Body of pancreas (tissue), 4 donors: Measurements from ENCODE around the gene ITIH5. TPM values are rescaled to one million over a fixed set of nuclear protein-coding genes. Genes with fewer than 3 reads are reported as not detected.
"Not testable (repeated sequence)": the region's sequence is repeated elsewhere in the genome, so short reads cannot be mapped to it uniquely, and the experiment has no call there.

Experiments used
- ATAC-seq: fragments of 150-250 bp; one replicate; pipeline ENCODE4 v1.9.1; 2016
- DNase-seq, 4 donors: peaks; one replicate each; pipeline ENCODE4 v3.0.0-alpha.2; 2019
- H3K27ac ChIP-seq, 4 donors: fragments of 200-600 bp; sonication (generic); 1 replicate in 3 of 4; 2 replicates in 1 of 4; pipeline versions ENCODE4 v1.5.1 to v1.6.1; 2016 to 2019; ENCODE audit warnings: mild to moderate bottlenecking in 1 of 4, mixed read lengths in 1 of 4, moderate library complexity in 1 of 4
- H3K27me3 ChIP-seq, 2 donors: fragments of 200-600 bp; sonication (generic); one replicate each; pipeline ENCODE4 v1.6.0; 2016; ENCODE audit warnings: mild to moderate bottlenecking in 1 of 2
- H3K36me3 ChIP-seq, 2 donors: fragments of 200-600 bp; sonication (generic); replicated peaks in 1 of 2; 2 replicates each; pipeline ENCODE4 v1.5.1; 2016; ENCODE audit warnings: low read depth in 2 of 2; ENCODE audit not compliant: insufficient read depth in 1 of 2
- H3K4me1 ChIP-seq: fragments of 200-600 bp; sonication (generic); one replicate; pipeline ENCODE4 v1.6.0; 2016
- H3K4me3 ChIP-seq, 2 donors: fragments of 200-600 bp; sonication (generic); 1 replicate in 1 of 2; 2 replicates in 1 of 2; pipeline ENCODE4 v1.5.1; 2016 to 2019
- H3K9me3 ChIP-seq, 3 donors: fragments of 200-600 bp; sonication (generic); 1 replicate in 2 of 3; 2 replicates in 1 of 3; pipeline ENCODE4 v1.5.1; 2016
- POLR2A ChIP-seq, 3 donors: fragments of 450-650 bp; IDR thresholded peaks; one replicate each; pipeline ENCODE4 v1.6.1; 2016; ENCODE audit warnings: antibody characterized with exemption in 3 of 3, mild to moderate bottlenecking in 2 of 3
- WGBS, 2 donors: methylation state at CpG; one replicate each; pipeline ENCODE4 v1.1.5; 2017; 5-methylcytosine and 5-hydroxymethylcytosine counted together
- intact Hi-C: fragments of 100-400 bp; cut with DNase I; formaldehyde crosslinking; loops from one replicate; pipeline ENCODE4 v1.15.1; 2023
- total RNA-seq, 2 donors: library from RNA; depleted of rRNA; stranded (reverse); fragments of >200 nt; gene quantifications; one replicate each; pipeline ENCODE4 v1.1.0, GENCODE V29; 2016
- TF ChIP-seq, protein P1 (sequence below), 7 experiments: fragments of 450-650 bp in 4 of 7; fragments of 200-600 bp in 3 of 7; sonication (generic) in 3 of 7; IDR thresholded peaks; one replicate each; pipeline ENCODE4 v1.5.1; 2016 to 2019; ENCODE audit warnings: antibody characterized with exemption in 7 of 7

The ITIH5 gene
- total RNA-seq, 2 donors from 2014 or later, result 8.6 to 9.9 TPM

DNA sequence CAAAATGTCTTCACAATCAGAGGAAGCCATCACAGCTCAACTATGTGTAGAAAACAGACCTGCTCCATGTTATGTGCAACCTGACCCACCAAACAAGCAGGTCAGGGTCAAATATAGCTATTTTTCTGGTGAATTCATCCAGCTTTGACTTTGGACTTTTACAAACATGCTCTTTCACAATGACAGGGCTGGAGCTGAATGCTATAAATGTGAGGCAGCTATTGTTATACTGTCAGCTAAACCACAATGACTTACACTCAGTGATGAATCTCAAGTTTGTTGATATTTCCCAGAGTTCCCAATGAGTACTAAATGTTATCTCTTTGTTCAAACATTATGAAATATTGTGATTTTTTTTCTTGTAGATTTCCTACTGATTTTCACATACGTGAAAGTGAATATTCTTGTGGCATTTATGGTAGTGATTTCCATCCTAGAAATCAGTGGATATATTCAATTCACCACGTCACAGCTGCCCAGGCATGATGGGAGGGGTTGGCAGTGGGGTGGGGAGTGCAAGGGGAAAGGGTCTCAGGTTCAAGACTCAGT, 33.9 kb upstream of the ITIH5 start:
- Histone ChIP-seq H3K36me3 (no peaks in the 10 kb centered on the region), H3K9me3 (no peaks in the 10 kb centered on the region), H3K27ac (peak overlapping the region in 2 of 4 donors; percentile 18 to 55), H3K4me1 (peaks cover under 1% of the 10 kb centered on the region), H3K27me3 (no peaks in the 10 kb centered on the region), H3K4me3 (no peak overlapping the region)
- intact Hi-C loops, result no loop called here
- 15 to 30% methylated on average over 2 of the region's 2 CpGs for WGBS, 2 donors
- TF ChIP-seq, protein P1, sequence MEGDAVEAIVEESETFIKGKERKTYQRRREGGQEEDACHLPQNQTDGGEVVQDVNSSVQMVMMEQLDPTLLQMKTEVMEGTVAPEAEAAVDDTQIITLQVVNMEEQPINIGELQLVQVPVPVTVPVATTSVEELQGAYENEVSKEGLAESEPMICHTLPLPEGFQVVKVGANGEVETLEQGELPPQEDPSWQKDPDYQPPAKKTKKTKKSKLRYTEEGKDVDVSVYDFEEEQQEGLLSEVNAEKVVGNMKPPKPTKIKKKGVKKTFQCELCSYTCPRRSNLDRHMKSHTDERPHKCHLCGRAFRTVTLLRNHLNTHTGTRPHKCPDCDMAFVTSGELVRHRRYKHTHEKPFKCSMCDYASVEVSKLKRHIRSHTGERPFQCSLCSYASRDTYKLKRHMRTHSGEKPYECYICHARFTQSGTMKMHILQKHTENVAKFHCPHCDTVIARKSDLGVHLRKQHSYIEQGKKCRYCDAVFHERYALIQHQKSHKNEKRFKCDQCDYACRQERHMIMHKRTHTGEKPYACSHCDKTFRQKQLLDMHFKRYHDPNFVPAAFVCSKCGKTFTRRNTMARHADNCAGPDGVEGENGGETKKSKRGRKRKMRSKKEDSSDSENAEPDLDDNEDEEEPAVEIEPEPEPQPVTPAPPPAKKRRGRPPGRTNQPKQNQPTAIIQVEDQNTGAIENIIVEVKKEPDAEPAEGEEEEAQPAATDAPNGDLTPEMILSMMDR (IDR thresholded peaks at IDR 0.05), result no peak
- no peak for TF ChIP-seq POLR2A (IDR thresholded peaks at IDR 0.05)
- ATAC-seq (peak; percentile 12), DNase-seq (no peak)

DNA sequence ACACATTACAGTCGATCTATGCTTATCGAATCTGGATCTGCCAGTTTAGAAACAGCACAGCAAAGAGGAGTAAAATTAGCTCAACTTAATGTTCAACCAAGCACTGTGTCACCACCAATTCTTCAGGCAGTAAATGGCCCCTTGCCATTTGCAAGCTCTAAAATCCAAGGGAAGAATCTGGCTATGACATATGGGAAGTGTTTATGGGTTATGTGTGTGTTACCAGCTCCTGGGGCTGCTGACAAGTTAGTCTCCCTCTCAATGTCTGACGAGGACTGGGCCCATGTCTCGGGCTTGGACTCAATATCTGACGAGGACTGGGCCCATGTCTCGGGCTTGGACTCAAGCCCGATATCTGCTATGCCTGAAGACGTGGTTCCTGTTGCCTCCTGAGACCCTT, 30.7 kb upstream of the ITIH5 start:
- WGBS, 2 donors, result 49 to 61% methylated on average over 7 to 8 of the region's 8 CpGs
- intact Hi-C loops, result no loop called here
- Histone ChIP-seq H3K27me3 (no peaks in the 10 kb centered on the region), H3K4me3 (no peak overlapping the region), H3K36me3 (no peaks in the 10 kb centered on the region), H3K9me3 (no peaks in the 10 kb centered on the region), H3K4me1 (no peaks in the 10 kb centered on the region), H3K27ac (peak overlapping the region; percentile 62 to 84 (median 74))
- no peak for TF ChIP-seq POLR2A (IDR thresholded peaks at IDR 0.05)
- TF ChIP-seq, protein P1 (IDR thresholded peaks at IDR 0.05), result no peak
- ATAC-seq, result peak; percentile 22
- DNase-seq, result no peak

DNA sequence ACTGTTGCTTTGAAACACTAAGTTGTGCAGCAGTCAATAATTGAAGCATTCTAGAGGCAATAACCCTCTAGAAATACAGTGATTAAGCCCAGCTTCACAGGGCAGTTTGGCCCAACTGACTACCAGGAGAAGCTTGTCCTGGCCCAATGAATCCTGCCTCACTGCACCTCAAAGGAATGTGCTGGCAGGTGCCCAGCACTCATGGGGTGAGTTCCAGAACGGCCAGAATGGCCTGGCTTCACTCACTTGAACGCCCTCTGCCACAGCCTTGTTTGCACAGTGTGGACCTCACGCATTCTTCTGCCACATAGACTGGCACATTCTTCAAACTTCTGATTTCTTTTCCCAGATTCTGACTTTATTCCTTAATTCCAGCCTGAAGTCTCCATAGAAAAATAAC, 29.8 kb upstream of the ITIH5 start:
- intact Hi-C loops, result no loop called here
- 12 to 40% methylated on average over 3 of the region's 3 CpGs for WGBS, 2 donors
- Histone ChIP-seq H3K9me3 (no peaks in the 10 kb centered on the region), H3K27ac (peak overlapping the region; percentile 54 to 84 (median 74)), H3K4me1 (no peaks in the 10 kb centered on the region), H3K4me3 (no peak overlapping the region), H3K36me3 (no peaks in the 10 kb centered on the region), H3K27me3 (no peaks in the 10 kb centered on the region)
- DNase-seq, result peak; percentile 69 to 81 (median 76)
- peak; percentile 95 for ATAC-seq
- TF ChIP-seq, protein P1 (IDR thresholded peaks at IDR 0.05), result no peak
- peak in 1 of 3 donors; percentile 6 for TF ChIP-seq POLR2A (IDR thresholded peaks at IDR 0.05)

DNA sequence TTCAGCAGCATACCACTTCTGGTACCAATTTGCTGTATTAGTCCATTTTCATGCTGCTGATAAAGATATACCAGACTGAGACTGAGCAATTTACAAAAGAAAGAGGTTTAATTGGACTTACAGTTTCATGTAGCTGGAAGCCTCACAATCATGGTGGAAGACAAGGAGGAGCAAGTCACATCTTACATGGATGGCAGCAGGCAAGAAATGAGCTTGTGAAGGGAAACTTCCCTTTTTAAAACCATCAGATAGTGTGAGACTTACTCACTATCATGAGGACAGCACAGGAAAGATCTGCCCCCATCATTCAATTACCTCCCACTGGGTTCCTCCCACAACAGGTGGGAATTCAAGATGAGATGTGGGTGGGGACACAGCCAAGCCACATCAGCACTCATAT, 26.4 kb upstream of the ITIH5 start:
- H3K36me3 ChIP-seq, ATAC-seq, DNase-seq, H3K9me3 ChIP-seq, H3K27ac ChIP-seq, H3K27me3 ChIP-seq, H3K4me1 ChIP-seq, H3K4me3 ChIP-seq, intact Hi-C loops: not testable (repeated sequence)

DNA sequence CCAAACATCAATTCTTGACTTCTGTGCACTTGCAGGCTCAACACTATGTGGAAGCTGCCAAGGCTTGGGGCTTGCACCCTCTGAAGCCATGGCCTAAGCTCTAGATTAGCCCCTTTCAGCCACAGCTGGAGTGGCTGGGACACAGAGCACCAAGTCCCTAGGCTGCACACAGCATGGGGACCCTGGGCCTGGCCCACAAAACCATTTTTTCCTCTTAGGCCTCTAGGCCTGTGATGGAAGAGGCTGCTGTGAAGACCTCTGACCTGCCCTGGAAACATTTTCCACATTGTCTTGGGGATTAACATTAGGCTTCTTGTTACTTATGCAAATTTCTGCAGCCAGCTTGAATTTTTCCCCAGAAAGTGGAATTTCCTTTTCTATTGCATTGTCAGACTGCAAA, 25.6 kb upstream of the ITIH5 start:
- H3K9me3 ChIP-seq, H3K4me3 ChIP-seq, H3K4me1 ChIP-seq, H3K27me3 ChIP-seq, DNase-seq, ATAC-seq, intact Hi-C loops, H3K27ac ChIP-seq, H3K36me3 ChIP-seq: not testable (repeated sequence)

DNA sequence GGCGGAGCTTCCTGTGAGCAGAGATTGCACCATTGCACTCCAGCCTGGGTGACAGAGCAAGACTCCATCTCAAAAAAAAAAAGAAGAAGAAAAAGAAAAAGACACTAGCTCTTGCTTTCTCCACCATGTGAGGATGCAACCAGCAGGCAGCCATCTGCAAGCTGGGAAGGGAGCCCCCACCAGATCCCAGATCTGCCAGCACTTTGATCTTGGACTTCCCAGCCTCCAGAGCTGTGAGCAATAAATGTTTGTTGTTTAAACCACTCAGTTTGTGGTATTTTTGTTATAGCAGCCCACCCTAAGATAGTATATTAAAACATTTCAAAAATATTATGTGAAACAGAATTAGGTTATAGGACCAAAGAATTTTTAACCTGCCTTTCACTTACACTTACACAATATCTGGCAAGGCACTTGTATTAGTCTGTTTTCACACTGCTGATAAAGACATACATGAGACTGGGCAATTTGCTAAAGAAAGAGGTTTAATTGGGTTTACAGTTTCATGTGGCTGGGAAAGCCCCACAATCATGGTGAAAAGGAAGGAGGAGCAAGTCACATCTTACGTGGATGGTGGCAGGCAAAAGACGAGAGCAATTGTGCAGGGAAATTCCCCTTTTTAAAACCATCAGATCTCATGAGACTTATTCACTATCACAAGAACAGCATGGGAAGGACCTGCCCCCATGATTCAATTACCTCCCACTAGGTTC, 24.3 kb upstream of the ITIH5 start:
- H3K4me3 ChIP-seq, intact Hi-C loops: not testable (repeated sequence)

More for the DNA sequence above, 24.3 kb upstream of the ITIH5 start:
- H3K4me1 ChIP-seq, H3K27me3 ChIP-seq, ATAC-seq, H3K27ac ChIP-seq, DNase-seq, H3K36me3 ChIP-seq, H3K9me3 ChIP-seq: not testable (repeated sequence)
- 50 to 66% methylated on average over 3 of the region's 3 CpGs for WGBS, 2 donors
